NCI-H1417 (cell line): ENCODE results near the gene PSMD5.
A peak's percentile ranks its signal among the peaks of the same experiment; 100 is the strongest.

Source experiments
- DNase-seq, 3 experiments: peaks; one replicate each; lab custom pipeline; 2025; lab: John Stamatoyannopoulos, UW

Gene PSMD5

DNA sequence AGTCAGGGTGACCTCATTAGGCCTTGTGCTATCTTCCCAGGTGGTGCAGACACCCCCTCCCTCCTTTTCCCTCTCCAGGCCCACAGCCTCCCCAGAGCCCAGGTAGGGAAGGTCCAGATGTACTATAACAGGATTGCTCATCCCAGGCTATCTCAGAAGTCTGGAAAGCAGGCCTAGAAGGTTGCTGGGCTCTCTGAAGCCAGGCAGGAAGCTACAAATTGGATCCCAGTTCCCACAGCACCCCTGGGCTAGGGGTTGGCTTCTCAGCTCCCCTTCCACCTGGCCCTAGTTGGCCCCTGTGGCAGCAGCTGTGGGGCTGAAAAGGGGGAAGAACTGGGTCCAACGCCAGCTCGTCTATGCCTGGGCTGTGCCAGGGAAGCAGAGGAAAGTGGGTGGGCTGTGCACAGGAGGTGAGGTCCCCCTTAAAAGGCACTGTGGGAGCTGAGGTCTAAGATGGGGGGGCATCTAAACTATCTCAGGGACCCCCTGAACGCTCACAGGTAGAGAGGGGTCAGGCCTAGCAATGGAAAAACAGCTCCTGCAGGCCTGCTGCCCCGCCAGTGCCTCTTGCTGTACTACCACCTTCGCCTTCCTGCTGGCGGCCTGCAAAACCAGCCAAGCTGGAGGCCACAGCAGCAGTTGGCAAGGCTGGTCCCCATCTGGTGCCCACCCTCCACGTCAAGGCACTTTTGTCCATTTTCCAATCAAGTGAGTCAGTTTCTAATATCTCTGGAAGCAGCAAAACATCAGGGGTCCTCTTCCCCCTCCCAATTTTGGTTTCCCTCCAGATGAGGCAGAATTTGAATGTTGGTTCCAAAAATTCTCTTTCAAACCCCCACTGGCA is 13.3 kb upstream of the PSMD5 start:
- peak in 1 of 3 experiments; percentile 58 for DNase-seq

DNA sequence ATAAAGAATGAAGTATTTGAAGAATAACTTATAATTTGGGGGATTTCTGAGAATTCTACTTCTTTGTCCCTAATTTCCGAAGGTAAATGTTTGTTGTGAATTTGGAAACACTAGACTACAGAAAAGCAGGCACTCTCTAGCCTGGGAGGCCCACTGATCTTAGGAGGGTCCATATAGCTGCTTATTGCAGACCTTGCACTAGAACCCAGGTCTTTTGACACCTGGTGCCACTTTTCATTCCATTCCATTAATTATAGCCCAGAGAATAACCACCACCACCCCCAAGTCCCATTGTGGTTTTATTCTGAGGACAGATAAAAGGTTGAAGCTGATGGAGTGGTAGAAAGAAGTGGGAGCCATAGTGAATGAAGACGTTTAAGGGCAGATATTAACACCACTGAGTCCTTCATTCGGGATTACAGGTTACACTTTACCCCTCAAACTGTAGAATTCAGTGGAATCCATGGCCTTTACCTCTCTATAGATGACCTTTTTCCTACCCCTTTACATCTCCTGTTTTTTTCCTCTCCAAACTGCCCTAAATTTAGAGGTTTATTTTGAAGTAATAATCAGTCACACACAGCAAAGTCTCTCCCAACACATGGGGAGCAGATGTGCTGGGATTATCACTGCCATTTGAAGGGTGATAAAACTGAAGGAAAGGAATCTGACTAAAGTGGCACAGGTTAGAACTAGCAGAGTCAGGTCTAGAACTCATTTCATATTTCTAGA is 12.0 kb upstream of the PSMD5 start:
- no peak for DNase-seq

GRCh38 chr9:120853198-120853597 is 10.5 kb upstream of the PSMD5 start:
- no peak for DNase-seq

DNA sequence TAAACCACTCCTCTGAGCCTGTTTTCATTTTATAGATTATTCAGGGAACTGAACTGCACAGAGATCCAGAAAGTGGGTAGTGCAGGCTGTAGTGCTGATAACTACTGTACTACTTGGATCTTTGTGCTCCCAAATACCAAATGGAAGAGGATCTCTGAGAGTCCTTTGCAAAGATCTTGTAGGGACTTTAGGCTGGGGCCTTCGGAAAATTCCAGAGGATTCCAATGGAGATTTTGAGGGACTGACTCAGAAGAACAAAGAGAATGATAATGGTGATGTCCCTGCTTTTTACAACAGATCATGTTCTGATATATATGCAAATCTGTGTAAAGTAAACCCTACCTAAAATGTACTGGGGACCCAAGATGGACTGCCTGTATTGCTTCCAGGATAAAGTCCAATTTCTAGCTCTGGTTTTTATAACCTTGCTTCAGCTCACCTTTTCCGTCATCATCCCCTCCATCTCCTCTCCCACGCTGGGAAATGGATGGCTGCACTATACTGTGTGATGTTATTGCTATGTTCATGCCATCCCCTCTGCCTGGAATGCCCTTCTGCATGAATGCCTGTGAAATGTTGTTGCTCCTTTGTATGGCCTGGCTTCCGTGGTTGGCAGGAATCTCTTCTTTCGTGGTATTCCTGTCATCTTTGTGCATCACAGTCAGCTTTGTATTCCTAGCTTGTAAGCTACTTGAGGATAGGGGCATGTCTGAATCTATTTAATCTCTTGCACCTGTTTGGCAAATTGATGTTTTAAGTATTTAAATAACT is 9.7 kb upstream of the PSMD5 start:
- DNase-seq = no peak

DNA sequence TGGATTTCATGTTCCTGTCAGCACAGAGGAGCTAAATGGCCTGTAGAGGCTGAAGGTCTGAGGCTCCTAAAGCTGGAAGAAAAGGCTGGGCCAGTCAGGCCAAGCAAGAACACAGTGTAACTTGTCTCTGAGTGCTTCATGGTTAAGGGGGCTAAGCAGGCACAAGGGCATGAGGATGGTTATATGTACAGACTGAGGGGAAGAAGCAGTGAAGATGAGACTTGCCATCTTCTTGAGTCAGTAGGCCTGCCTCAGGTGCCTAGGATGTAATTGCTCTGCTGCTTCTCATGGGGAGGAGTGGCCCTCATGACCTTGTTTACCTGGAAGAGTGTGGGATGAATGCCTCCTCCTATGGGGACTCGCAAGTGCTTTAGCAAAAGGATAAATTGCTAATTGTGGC is 8.7 kb upstream of the PSMD5 start:
- no peak for DNase-seq

DNA sequence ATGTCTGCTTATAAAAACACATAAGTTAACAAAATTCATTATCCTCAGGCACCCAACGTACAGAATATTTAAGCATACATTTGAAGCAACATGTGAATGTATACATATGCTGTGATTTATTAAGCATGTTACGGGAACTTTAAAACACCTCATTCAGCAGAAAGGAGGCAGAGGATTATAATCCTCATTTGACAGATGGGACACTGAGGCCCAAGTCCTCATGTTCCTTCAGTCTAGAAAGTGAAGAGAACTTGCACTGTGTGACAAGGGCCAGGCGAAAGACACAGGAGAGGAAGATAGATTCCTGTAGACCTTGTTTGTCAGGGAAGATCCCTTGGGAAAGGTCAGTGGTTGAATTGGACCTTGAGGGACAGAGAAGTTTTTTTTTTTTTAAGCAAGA is 7.6 kb upstream of the PSMD5 start:
- no peak for DNase-seq

DNA sequence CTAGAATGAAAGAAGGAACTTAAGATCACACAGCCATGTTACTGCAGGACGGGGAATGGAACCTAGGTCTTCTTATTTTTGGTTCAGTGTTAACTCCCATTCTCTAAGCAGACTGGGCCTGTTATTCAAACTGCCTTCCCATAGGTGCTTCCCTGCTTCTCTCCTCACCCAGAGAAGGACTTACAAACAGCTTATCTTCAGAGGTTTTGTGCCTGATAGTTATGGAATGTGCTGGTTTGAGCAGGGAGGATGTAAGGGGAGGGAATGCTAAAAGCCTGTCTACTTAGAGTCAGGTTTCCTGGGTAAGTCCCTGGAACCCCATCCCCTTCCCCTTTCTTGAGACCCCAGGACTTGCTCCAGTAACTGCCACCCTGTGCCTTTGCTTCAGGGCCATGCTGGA is 4.2 kb upstream of the PSMD5 start:
- no peak for DNase-seq

DNA sequence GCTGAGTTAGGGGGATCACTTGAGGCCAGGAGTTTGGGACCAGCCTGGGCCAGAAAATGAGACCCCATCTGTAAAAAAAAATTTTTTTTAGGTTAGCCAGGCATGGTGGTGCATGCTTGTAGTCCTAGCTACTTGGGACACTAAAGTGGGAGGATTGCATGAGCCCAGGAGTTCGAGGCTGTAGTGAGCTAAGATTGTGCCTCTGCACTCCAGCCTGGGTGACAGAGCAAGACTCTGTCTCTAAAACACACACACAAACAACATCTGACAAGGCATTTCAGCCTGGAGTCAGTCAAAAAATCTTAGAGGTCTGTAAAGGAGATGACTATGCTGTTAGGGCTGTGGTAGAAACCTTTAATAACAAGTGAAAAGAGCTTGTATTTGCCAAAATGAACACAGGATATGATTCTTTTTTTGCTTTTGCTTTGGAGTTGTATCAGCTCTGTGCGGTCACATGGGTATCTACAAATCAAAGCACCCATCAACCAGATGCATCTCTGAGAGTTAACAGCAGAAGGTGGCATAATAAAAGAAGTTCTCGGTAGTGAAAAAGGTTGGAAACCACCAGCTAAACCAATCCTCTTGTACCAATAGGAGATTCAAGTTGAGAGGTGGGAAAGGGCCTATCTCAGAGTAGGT is 3.6 kb upstream of the PSMD5 start:
- no peak for DNase-seq

- no peak for DNase-seq
Measured at GRCh38 chr9:120845255-120845654, 2.5 kb upstream of the PSMD5 start.

DNA sequence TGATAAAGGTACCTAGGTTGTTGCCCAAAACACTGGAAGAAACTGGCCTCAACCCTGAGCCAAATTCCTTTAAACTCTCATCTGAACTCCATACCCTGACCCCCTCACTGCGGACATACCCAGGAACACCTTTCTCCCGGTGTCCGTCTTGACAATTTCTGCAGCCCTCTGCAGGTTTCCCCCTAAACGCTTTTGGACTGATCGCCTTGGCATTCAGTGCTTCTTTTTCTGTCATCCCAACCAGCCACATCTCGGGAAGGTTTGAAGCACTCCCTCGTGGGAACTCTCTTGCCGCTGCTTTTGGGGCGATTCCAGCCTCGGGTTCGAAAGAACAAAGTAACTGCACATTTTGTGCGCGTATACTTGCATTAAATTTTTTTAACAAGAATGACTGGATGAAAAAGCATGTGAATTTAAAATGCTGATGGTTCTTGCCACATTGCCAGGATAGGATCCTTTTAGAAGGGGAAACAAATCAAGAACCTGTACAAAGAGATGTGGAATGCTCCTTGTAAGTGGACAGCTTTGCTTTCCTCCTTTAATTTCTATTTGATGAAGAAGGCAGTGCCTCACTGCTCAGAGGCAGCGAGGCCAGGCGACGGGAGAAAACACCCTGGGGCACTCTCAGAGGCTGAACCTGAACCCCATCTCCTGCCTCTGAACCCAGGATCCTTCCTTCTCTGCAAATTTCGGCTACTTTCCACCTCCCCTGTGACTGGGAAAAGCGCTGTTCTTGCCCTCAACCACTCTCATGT is 615 bp downstream of the PSMD5 start:
- DNase-seq = no peak

DNA sequence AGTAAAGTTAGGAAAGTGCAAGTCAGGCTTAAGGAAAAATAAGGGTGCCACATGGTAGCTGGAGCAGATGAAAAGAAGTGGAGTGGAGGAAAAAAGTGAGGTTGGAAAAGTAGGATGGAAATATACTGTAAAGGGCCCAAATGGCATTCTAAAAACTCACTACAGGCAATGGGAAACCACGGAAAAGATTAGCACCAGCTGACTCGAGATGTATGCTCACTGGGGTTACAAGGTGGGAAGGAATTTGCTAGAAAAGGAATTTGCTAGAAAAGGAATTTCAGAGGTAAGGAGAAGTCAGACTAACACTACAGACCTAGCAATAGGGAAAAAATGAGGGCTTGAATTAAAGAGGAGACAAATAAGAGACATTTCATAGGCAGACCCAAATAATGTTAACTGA is 3.6 kb downstream of the PSMD5 start:
- no peak for DNase-seq

GRCh38 chr9:120837921-120838320 is 4.8 kb downstream of the PSMD5 start:
- no peak for DNase-seq

GRCh38 chr9:120833325-120833724 is 9.4 kb downstream of the PSMD5 start:
- DNase-seq = no peak

DNA sequence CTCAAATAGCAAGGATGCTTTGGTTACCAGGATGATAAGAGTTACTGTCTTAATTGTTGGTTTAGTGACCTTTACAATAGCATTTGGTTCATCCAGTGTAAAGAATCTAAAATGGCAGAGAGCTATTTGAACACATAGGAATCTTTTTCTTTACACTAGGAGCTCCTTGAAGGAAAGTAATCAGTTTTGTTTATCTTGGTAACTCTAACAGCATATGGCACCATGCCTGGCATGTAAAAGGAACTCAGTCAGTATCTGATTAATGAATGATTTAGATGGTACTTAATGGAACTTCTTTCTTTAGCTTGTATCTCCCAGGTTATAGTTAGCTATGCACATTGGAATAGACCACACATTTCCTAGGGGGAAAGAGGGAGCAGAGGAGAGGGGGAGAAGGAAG is 9.9 kb downstream of the PSMD5 start:
- no peak for DNase-seq

- DNase-seq = no peak
Measured at GRCh38 chr9:120830865-120831264, 11.9 kb downstream of the PSMD5 start.

DNA sequence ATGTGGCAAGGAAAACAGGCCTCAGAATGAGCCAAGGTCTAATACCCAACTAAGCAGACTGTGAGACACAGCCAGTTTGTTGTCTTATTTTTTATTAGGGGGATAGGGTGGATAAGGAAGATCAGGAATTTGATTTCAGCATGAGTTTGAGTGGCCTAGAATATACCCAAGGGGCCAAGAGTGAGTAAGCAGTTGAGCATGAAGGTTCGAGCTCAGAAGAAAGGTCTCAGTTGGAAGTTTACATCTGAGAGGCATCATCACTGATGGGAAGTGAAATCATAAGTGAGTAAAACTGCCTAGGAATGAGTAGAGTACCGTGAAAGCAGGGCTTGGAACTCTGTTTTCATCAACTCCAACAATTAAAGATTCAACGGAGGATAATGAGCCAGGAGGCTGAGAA is 12.6 kb downstream of the PSMD5 start:
- DNase-seq = no peak

DNA sequence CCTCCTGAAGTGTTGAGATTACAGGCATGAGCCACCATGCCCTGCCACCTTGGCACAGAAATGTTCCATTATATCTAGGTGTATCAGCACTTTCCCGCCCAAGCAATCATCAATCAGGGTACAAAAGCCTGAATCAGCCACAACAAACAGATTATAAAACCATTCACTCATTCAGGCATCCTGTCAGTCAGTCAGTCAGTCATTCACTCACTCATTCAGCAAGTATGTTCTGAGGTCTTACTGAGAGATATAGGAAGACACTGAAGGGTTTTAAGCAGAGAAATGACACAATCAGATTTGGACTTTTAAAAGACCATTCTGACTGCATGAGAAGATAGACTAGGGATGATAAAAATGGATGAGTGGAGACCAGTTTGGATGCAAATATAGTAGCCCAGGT is 13.1 kb downstream of the PSMD5 start:
- DNase-seq = no peak

GRCh38 chr9:120820095-120820494 is 22.6 kb downstream of the PSMD5 start:
- peak in 2 of 3 experiments; percentile 20 to 76 for DNase-seq

- DNase-seq = no peak
Measured at GRCh38 chr9:120818595-120818994, 24.1 kb downstream of the PSMD5 start.

DNA sequence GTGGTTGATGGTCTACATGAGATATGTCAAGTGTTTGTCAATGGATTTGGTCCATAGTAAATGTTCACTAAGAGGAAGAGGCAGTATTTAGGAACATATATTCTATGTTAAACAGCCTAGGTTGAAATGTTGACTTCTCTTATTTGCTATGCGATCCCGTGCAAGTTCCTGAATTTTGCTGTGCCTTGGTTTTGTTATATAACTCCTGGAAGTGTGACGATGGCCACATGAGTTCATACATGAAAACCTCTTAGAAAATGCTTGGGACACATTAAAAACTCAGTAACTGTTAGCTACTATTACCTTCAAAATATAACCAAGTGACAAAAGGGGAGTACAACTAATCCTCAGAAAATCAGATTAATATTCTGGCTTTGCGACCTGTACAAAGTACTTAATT is 27.6 kb downstream of the PSMD5 start:
- DNase-seq = no peak

DNA sequence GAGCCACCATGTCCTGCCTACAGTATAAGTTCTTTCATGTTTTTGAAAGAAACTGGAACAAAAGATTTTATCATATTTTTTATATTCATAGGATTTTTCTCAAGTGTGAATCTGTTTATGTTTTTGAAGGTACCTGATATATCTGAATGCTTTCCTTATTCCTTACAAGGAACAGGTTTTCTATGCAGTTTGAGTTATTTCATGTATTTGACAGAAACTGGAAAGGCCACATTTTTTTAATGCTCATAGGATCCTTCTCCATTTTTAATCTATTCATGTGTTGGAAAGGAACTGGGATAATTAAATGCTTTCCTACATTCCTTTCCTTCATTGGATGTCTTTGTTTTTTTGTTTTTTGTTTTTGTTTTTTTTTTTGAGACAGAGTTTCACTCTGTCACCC is 33.8 kb downstream of the PSMD5 start:
- DNase-seq = no peak
